ENCODE results near the gene ZBED6.
A peak's percentile ranks its signal among the peaks of the same experiment; 100 is the strongest.
"Not testable (repeated sequence)": the region's sequence is repeated elsewhere in the genome, so short reads cannot be mapped to it uniquely, and the experiment has no call there.

ZBED6 gene

DNA sequence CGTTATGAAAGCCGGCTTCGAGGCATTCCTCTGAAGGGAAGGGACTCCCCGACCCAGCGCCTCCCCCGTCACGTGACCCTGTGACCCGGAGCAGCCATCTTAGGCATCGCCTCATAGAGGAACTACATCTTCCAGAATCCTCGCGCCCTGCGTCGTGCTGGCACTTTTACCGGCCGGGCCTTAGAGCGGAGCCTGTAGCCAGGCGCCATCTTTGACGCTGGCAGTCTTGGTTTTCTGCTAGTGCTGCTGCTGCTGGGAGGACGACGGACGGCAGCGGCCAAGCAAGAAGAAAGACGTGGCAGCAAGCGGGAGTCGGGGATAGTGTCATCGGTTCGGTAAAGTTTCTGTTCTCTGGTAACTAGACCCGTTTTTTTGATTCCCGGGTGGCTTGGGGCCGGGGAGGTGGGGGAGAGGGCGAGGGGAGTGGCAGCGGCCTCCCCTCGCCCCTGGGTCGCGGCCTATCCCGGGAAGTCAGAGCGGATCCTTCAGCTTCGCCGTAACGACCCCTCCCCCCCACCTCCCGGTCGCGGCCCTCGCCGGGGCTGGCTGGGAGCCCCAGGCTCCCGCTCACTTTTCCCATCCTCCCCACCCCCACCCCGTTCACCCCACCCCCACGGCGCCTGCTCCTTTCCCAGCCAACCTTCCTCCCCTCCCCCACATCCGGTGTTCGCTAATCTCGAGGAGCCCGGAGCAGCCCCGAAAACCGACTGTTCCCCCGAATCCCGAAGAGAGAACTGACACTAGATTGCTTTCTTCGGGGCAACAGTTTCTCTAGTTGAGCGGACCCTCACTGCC, at the start of gene ZBED6, which contains the start of gene ZC3H11A:
Gene ZBED6, plus strand, starts transcription at position 183 of the 795 bp plus-strand sequence. CDS start 1,900 bp downstream, outside the sequence.
Gene ZC3H11A, plus strand, starts transcription at position 183 of the 795 bp plus-strand sequence. CDS start 21,448 bp downstream, outside the sequence.
- no peaks in the 10 kb centered on the region for H3K9me2 ChIP-seq (ENCODE audit: low read depth, low read length)
- peak within 1 kb of the TSS; percentile 100 for H2AFZ ChIP-seq (ENCODE audit: low read length)
- H3K4me3 ChIP-seq (ENCODE audit: low read depth, low read length, poor library complexity, severe bottlenecking), result peak within 1 kb of the TSS; percentile 93
- no peaks in the 10 kb centered on the region for H3F3A ChIP-seq (ENCODE audit: insufficient read depth, low read length)
- H3K9me3 ChIP-seq (ENCODE audit: low read length), result 0 out of 2 replicates have a peak, but pooled peaks cover 5% of the 10 kb centered on the region
- H3K27me3 ChIP-seq (ENCODE audit: insufficient read depth, low read length), result no peaks in the 10 kb centered on the region
- TF ChIP-seq CTCF (IDR thresholded peaks at IDR 0.05; ENCODE audit: low read length) (no peak), EZH2 (IDR thresholded peaks at IDR 0.05; ENCODE audit: borderline replicate concordance, low read length) (no peak)
- peaks cover 48% of the 10 kb centered on the region for H3K79me2 ChIP-seq (ENCODE audit: insufficient read depth, low read length)
- peak within 1 kb of the TSS; percentile 92 for H3K9ac ChIP-seq (ENCODE audit: low read length)
- no peaks in the 10 kb centered on the region for H4K20me1 ChIP-seq (ENCODE audit: insufficient read depth, low read length)
- H3K27ac ChIP-seq (ENCODE audit: low read depth, low read length, poor library complexity, severe bottlenecking), result peak within 1 kb of the TSS; percentile 56
- peaks cover 29% of the 10 kb centered on the region for H3K4me1 ChIP-seq (ENCODE audit: insufficient read depth, low read length, severe bottlenecking)
- peak within 1 kb of the TSS; percentile 94 for H3K4me2 ChIP-seq (ENCODE audit: low read length)
- peaks cover 40% of the 10 kb centered on the region for H3K36me3 ChIP-seq (ENCODE audit: insufficient read depth, low read length)

DNA sequence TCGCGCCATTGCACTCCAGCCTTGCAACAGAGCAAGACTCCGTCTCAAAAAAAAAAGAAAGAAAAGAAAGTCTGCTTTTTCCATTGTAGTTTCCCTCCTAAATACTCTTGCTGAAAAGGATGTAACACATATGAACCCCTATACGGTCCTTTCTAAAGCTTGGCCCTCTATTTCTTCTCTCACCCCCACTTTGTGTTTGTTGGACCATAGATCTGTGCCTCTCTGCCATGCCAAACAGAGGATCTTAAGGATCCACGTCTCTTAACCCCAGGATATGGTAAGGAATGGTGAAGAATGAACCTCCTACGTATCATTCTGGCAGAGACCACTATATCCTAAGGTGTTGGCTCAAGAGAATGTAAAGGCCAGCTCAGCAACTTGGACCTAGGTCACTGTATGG, 49.1 kb upstream of the ZBED6 start:
- Histone ChIP-seq H3K4me3 (ENCODE audit: low read depth, low read length, poor library complexity, severe bottlenecking) (no peak overlapping the region), H2AFZ (ENCODE audit: low read length) (no peak overlapping the region), H3K4me2 (ENCODE audit: low read length) (no peak overlapping the region), H3K27ac (ENCODE audit: low read depth, low read length, poor library complexity, severe bottlenecking) (no peak overlapping the region), H4K20me1 (ENCODE audit: insufficient read depth, low read length) (no peaks in the 10 kb centered on the region), H3K9ac (ENCODE audit: low read length) (no peak overlapping the region), H3K27me3 (ENCODE audit: insufficient read depth, low read length) (no peaks in the 10 kb centered on the region), H3K79me2 (ENCODE audit: insufficient read depth, low read length) (no peaks in the 10 kb centered on the region), H3F3A (ENCODE audit: insufficient read depth, low read length) (no peaks in the 10 kb centered on the region), H3K4me1 (ENCODE audit: insufficient read depth, low read length, severe bottlenecking) (peaks cover 13% of the 10 kb centered on the region), H3K9me2 (ENCODE audit: low read depth, low read length) (no peaks in the 10 kb centered on the region), H3K9me3 (ENCODE audit: low read length) (no peaks in the 10 kb centered on the region), H3K36me3 (ENCODE audit: insufficient read depth, low read length) (no peaks in the 10 kb centered on the region)
- no peak for TF ChIP-seq EZH2 (IDR thresholded peaks at IDR 0.05; ENCODE audit: borderline replicate concordance, low read length)
- TF ChIP-seq CTCF (IDR thresholded peaks at IDR 0.05; ENCODE audit: low read length), result no peak

DNA sequence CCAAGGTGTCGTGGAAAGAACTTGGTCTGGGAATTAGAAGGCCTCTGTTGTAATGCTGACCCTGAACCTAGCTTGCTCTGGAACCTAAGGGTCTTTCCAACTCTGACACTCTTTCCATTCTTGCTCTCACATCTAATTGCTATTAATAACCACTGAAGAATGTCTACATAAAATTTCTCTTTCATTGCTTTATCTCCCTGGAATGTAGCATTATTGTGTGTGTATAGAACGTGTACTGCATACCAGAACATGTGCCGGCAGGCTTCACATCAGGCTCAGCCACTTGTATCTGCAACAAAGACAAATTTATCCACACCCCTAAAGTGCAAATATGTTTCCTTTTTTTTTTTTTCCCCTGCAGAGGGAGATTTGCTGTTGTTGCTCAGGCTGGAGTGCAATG, 44.4 kb upstream of the ZBED6 start:
- Histone ChIP-seq H3F3A (ENCODE audit: insufficient read depth, low read length) (no peaks in the 10 kb centered on the region), H3K4me3 (ENCODE audit: low read depth, low read length, poor library complexity, severe bottlenecking) (no peak overlapping the region), H3K36me3 (ENCODE audit: insufficient read depth, low read length) (no peaks in the 10 kb centered on the region), H3K27ac (ENCODE audit: low read depth, low read length, poor library complexity, severe bottlenecking) (peak overlapping the region; percentile 13), H3K27me3 (ENCODE audit: insufficient read depth, low read length) (no peaks in the 10 kb centered on the region), H3K9ac (ENCODE audit: low read length) (no peak overlapping the region), H3K4me2 (ENCODE audit: low read length) (no peak overlapping the region), H2AFZ (ENCODE audit: low read length) (no peak overlapping the region), H3K9me3 (ENCODE audit: low read length) (no peaks in the 10 kb centered on the region), H4K20me1 (ENCODE audit: insufficient read depth, low read length) (no peaks in the 10 kb centered on the region), H3K9me2 (ENCODE audit: low read depth, low read length) (no peaks in the 10 kb centered on the region), H3K79me2 (ENCODE audit: insufficient read depth, low read length) (no peaks in the 10 kb centered on the region), H3K4me1 (ENCODE audit: insufficient read depth, low read length, severe bottlenecking) (peaks cover 34% of the 10 kb centered on the region)
- no peak for TF ChIP-seq CTCF (IDR thresholded peaks at IDR 0.05; ENCODE audit: low read length)
- no peak for TF ChIP-seq EZH2 (IDR thresholded peaks at IDR 0.05; ENCODE audit: borderline replicate concordance, low read length)

GRCh38 chr1:203751618-203752361, 43.6 kb upstream of the ZBED6 start:
- not testable (repeated sequence) for H3K4me2 ChIP-seq (ENCODE audit: low read length)

More at GRCh38 chr1:203751618-203752361, 43.6 kb upstream of the ZBED6 start:
- H3K4me1 ChIP-seq (ENCODE audit: insufficient read depth, low read length, severe bottlenecking), result peaks cover 41% of the 10 kb centered on the region
- H3K9ac ChIP-seq (ENCODE audit: low read length); H3F3A ChIP-seq (ENCODE audit: insufficient read depth, low read length); H2AFZ ChIP-seq (ENCODE audit: low read length); H3K27ac ChIP-seq (ENCODE audit: low read depth, low read length, poor library complexity, severe bottlenecking); H3K27me3 ChIP-seq (ENCODE audit: insufficient read depth, low read length); H4K20me1 ChIP-seq (ENCODE audit: insufficient read depth, low read length); H3K36me3 ChIP-seq (ENCODE audit: insufficient read depth, low read length); H3K79me2 ChIP-seq (ENCODE audit: insufficient read depth, low read length); H3K4me3 ChIP-seq (ENCODE audit: low read depth, low read length, poor library complexity, severe bottlenecking); H3K9me3 ChIP-seq (ENCODE audit: low read length); H3K9me2 ChIP-seq (ENCODE audit: low read depth, low read length): not testable (repeated sequence)

Data from OCI-LY1 (cell line).